Activated CD8-positive, alpha-beta T cell treated with anti-CD3 and anti-CD28 coated beads for 36 hours (primary cell): ENCODE data around the gene SYTL1. TPM values are rescaled to one million over a fixed set of nuclear protein-coding genes. Genes with fewer than 3 reads are reported as not detected.

Source experiments
- ATAC-seq: fragments of 200-7000 bp; cut with Tn5 transposase; one replicate; pipeline ENCODE4 v1.10.0; 2021; ENCODE audit warnings: mild to moderate bottlenecking, moderate library complexity
- CTCF ChIA-PET: fragments of 350-600 bp; sonication (Branson Sonifier 250); formaldehyde crosslinking; loops from one replicate; lab custom pipeline; 2021; ENCODE audit warnings: antibody characterized with exemption; lab: Charles Lee
- POLR2A ChIA-PET: fragments of 350-600 bp; sonication (Branson Sonifier 250); formaldehyde crosslinking; loops from one replicate; lab custom pipeline; 2021; ENCODE audit warnings: antibody characterized with exemption; lab: Charles Lee
- DNase-seq: peaks from one replicate; pipeline ENCODE4 v3.0.0-alpha.2; 2020
- H3K27ac Mint-ChIP-seq: one replicate; pipeline ENCODE4 v1.8.0; 2021; ENCODE audit warnings: mild to moderate bottlenecking, mixed read lengths
- H3K27me3 Mint-ChIP-seq: one replicate; pipeline ENCODE4 v1.8.0; 2021; ENCODE audit warnings: mixed read lengths
- H3K36me3 Mint-ChIP-seq: one replicate; pipeline ENCODE4 v1.8.0; 2021; ENCODE audit warnings: low read depth, mixed read lengths
- H3K4me1 Mint-ChIP-seq: one replicate; pipeline ENCODE4 v1.8.0; 2021; ENCODE audit warnings: low read depth, mixed read lengths
- H3K4me3 Mint-ChIP-seq: one replicate; pipeline ENCODE4 v1.8.0; 2021; ENCODE audit warnings: mild to moderate bottlenecking, moderate library complexity, mixed read lengths
- H3K9me3 Mint-ChIP-seq: one replicate; pipeline ENCODE4 v1.8.0; 2021; ENCODE audit warnings: mixed read lengths
- CTCF ChIP-seq: fragments of 200-600 bp; IDR thresholded peaks from one replicate; pipeline ENCODE4 v1.8.0; 2022; ENCODE audit warnings: antibody characterized with exemption, mild to moderate bottlenecking
- intact Hi-C: fragments of 100-400 bp; cut with micrococcal nuclease; formaldehyde crosslinking; loops from one replicate; pipeline ENCODE4 v1.10.0; 2022
- total RNA-seq, 2 experiments: library from RNA; stranded (reverse); gene quantifications; one replicate each; pipeline ENCODE4 v1.2.3, GENCODE V29; 2021

Gene SYTL1
- total RNA-seq, 2 experiments from 2014 or later = 77.7 to 80.6 TPM

GRCh38 chr1:27400963-27401341 is 59.1 kb downstream of the SYTL1 start:
- H3K4me1 Mint-ChIP-seq = peaks cover 24% of the 10 kb centered on the region
- DNase-seq (no peak), ATAC-seq (no peak)
- ChIA-PET CTCF (interaction anchor here (2.8 to 12.1 kb wide), 4 partner anchors 13 to 206 kb away, joined by 16 to 293 read pairs (median 70); partner anchors contain the start of gene AHDC1), POLR2A (interaction anchor here (0.7 kb wide), 1 partner anchor 127 kb away, joined by 3 read pairs; no protein-coding TSS in a partner anchor)
- H3K9me3 Mint-ChIP-seq = no peaks in the 10 kb centered on the region
- intact Hi-C loops = no loop called here
- H3K4me3 Mint-ChIP-seq = no peak overlapping the region
- H3K27ac Mint-ChIP-seq = no peak overlapping the region
- H3K36me3 Mint-ChIP-seq = no peaks in the 10 kb centered on the region
- no peaks in the 10 kb centered on the region for H3K27me3 Mint-ChIP-seq
- no peak for TF ChIP-seq CTCF

- DNase-seq (no peak), ATAC-seq (no peak)
- Mint-ChIP-seq H3K27me3 (no peaks in the 10 kb centered on the region), H3K36me3 (no peaks in the 10 kb centered on the region), H3K9me3 (no peaks in the 10 kb centered on the region), H3K27ac (peak overlapping the region; percentile 83), H3K4me3 (no peak overlapping the region), H3K4me1 (peaks cover 24% of the 10 kb centered on the region)
- ChIA-PET CTCF (interaction anchor here (0.8 to 12.1 kb wide), 26 partner anchors 7 to 260 kb away, joined by 3 to 293 read pairs (median 4); partner anchors contain the start of genes AHDC1 and WASF2), POLR2A (interaction anchor here (0.5 to 0.9 kb wide), 5 partner anchors 50 to 156 kb away, joined by 3 to 4 read pairs (median 3); no protein-coding TSS in a partner anchor)
- TF ChIP-seq CTCF = no peak
- intact Hi-C loops = no loop called here
Observed at GRCh38 chr1:27402349-27402754, 60.5 kb downstream of the SYTL1 start.

- Mint-ChIP-seq H3K4me1 (peaks cover 24% of the 10 kb centered on the region), H3K4me3 (peak overlapping the region; percentile 35), H3K27ac (peak overlapping the region; percentile 83), H3K27me3 (no peaks in the 10 kb centered on the region), H3K36me3 (no peaks in the 10 kb centered on the region), H3K9me3 (no peaks in the 10 kb centered on the region)
- TF ChIP-seq CTCF = peak; percentile 56
- peak; percentile 83 for ATAC-seq
- intact Hi-C loops = no loop called here
- ChIA-PET POLR2A (interaction anchor here (0.8 to 1.2 kb wide), 4 partner anchors 14 to 155 kb away, joined by 3 to 4 read pairs (median 4); partner anchors contain the start of gene SYTL1), CTCF (interaction anchor here (0.5 to 12.1 kb wide), 29 partner anchors 8 to 359 kb away, joined by 3 to 293 read pairs (median 4); partner anchors contain the start of genes AHDC1, SYTL1 and WASF2)
- DNase-seq = peak; percentile 75
Observed at GRCh38 chr1:27403065-27403726, 61.4 kb downstream of the SYTL1 start.

Other genes with a start within 250 kb of the SYTL1 start
- 10 to 100 TPM; 14.8 to 15.3 TPM for gene SLC9A1, start 186.9 kb upstream of the SYTL1 start, total RNA-seq
- gene WDTC1, start 107.4 kb upstream of the SYTL1 start, total RNA-seq = 10 to 100 TPM; 18.0 to 19.0 TPM
- gene TMEM222, start 19.9 kb upstream of the SYTL1 start, total RNA-seq = 10 to 100 TPM; 22.0 to 25.4 TPM
- 1 to 10 TPM; 8.3 to 9.5 TPM for gene MAP3K6, start 24.9 kb downstream of the SYTL1 start, total RNA-seq
- not detected for gene FCN3, start 32.8 kb downstream of the SYTL1 start, total RNA-seq
- not detected for gene CD164L2, start 41.3 kb downstream of the SYTL1 start, total RNA-seq
- 1 to 10 TPM; 1.1 to 1.7 TPM for gene GPR3, start 50.6 kb downstream of the SYTL1 start, total RNA-seq
- gene WASF2, start 148.1 kb downstream of the SYTL1 start, total RNA-seq = 100 to 1,000 TPM; 108 to 111 TPM